Activated naive CD8-positive, alpha-beta T cell treated with anti-CD3 and anti-CD28 coated beads for 36 hours (primary cell): Measurements from ENCODE around the gene OLA1. TPM values are rescaled to one million over a fixed set of nuclear protein-coding genes. Genes with fewer than 3 reads are reported as not detected.

ENCODE experiments used
- DNase-seq: peaks from one replicate; pipeline ENCODE4 v3.0.0; 2021
- H3K27ac Mint-ChIP-seq: one replicate; pipeline ENCODE4 v1.8.0; 2022; ENCODE audit warnings: mild to moderate bottlenecking, moderate library complexity, mixed read lengths
- H3K27me3 Mint-ChIP-seq: one replicate; pipeline ENCODE4 v1.8.0; 2022; ENCODE audit warnings: mild to moderate bottlenecking, mixed read lengths
- H3K36me3 Mint-ChIP-seq: one replicate; pipeline ENCODE4 v1.8.0; 2021; ENCODE audit warnings: mild to moderate bottlenecking, mixed read lengths
- H3K4me1 Mint-ChIP-seq: one replicate; pipeline ENCODE4 v1.8.0; 2021; ENCODE audit warnings: mixed read lengths
- H3K4me3 Mint-ChIP-seq: one replicate; pipeline ENCODE4 v1.8.0; 2022; ENCODE audit warnings: mild to moderate bottlenecking, moderate library complexity, mixed read lengths
- H3K9me3 Mint-ChIP-seq: one replicate; pipeline ENCODE4 v1.8.0; 2022; ENCODE audit warnings: mixed read lengths
- total RNA-seq, 2 experiments: library from RNA; stranded (reverse); gene quantifications; one replicate each; pipeline ENCODE4 v1.2.3, GENCODE V29; 2021

The OLA1 gene
- total RNA-seq, 2 experiments from 2014 or later: 161 to 166 TPM

- no peak overlapping the region for H3K4me3 Mint-ChIP-seq
- no peak overlapping the region for H3K27ac Mint-ChIP-seq
- H3K9me3 Mint-ChIP-seq: no peaks in the 10 kb centered on the region
- H3K4me1 Mint-ChIP-seq: no peaks in the 10 kb centered on the region
- no peak for DNase-seq
- H3K27me3 Mint-ChIP-seq: no peaks in the 10 kb centered on the region
- peaks cover 11% of the 10 kb centered on the region for H3K36me3 Mint-ChIP-seq
Observed at GRCh38 chr2:174086708-174087107, 161.6 kb downstream of the OLA1 start.

GRCh38 chr2:174085781-174086180 lies 162.6 kb downstream of the OLA1 start:
- Mint-ChIP-seq H3K9me3 (no peaks in the 10 kb centered on the region), H3K4me1 (no peaks in the 10 kb centered on the region), H3K27me3 (no peaks in the 10 kb centered on the region), H3K27ac (no peak overlapping the region), H3K36me3 (peaks cover 11% of the 10 kb centered on the region), H3K4me3 (no peak overlapping the region)
- no peak for DNase-seq

GRCh38 chr2:174083843-174084458 lies 164.4 kb downstream of the OLA1 start:
- Mint-ChIP-seq H3K36me3 (peaks cover 4% of the 10 kb centered on the region), H3K4me3 (no peak overlapping the region), H3K4me1 (no peaks in the 10 kb centered on the region), H3K27ac (no peak overlapping the region), H3K9me3 (no peaks in the 10 kb centered on the region), H3K27me3 (no peaks in the 10 kb centered on the region)
- DNase-seq: no peak

- no peak for DNase-seq
- no peaks in the 10 kb centered on the region for H3K4me1 Mint-ChIP-seq
- no peak overlapping the region for H3K27ac Mint-ChIP-seq
- no peaks in the 10 kb centered on the region for H3K27me3 Mint-ChIP-seq
- H3K36me3 Mint-ChIP-seq: no peaks in the 10 kb centered on the region
- no peaks in the 10 kb centered on the region for H3K9me3 Mint-ChIP-seq
- no peak overlapping the region for H3K4me3 Mint-ChIP-seq
Observed at GRCh38 chr2:174080672-174081121, 167.6 kb downstream of the OLA1 start.

GRCh38 chr2:174078275-174078674 lies 170.1 kb downstream of the OLA1 start:
- no peaks in the 10 kb centered on the region for H3K9me3 Mint-ChIP-seq
- H3K4me1 Mint-ChIP-seq: no peaks in the 10 kb centered on the region
- no peaks in the 10 kb centered on the region for H3K27me3 Mint-ChIP-seq
- H3K4me3 Mint-ChIP-seq: no peak overlapping the region
- no peak for DNase-seq
- H3K27ac Mint-ChIP-seq: no peak overlapping the region
- H3K36me3 Mint-ChIP-seq: peaks cover 10% of the 10 kb centered on the region

- Mint-ChIP-seq H3K36me3 (peaks cover 12% of the 10 kb centered on the region), H3K9me3 (no peaks in the 10 kb centered on the region)
Observed at GRCh38 chr2:174076975-174077374, 171.4 kb downstream of the OLA1 start.

GRCh38 chr2:174076040-174076439 lies 172.3 kb downstream of the OLA1 start:
- Mint-ChIP-seq H3K36me3 (peaks cover 12% of the 10 kb centered on the region), H3K9me3 (no peaks in the 10 kb centered on the region), H3K4me1 (no peaks in the 10 kb centered on the region), H3K27ac (no peak overlapping the region), H3K4me3 (no peak overlapping the region), H3K27me3 (no peaks in the 10 kb centered on the region)
- DNase-seq: no peak

More at GRCh38 chr2:174076975-174077374, 171.4 kb downstream of the OLA1 start:
- no peaks in the 10 kb centered on the region for H3K4me1 Mint-ChIP-seq
- DNase-seq: no peak
- H3K27ac Mint-ChIP-seq: no peak overlapping the region
- no peak overlapping the region for H3K4me3 Mint-ChIP-seq
- no peaks in the 10 kb centered on the region for H3K27me3 Mint-ChIP-seq

- DNase-seq: no peak
- no peaks in the 10 kb centered on the region for H3K27me3 Mint-ChIP-seq
- H3K9me3 Mint-ChIP-seq: no peaks in the 10 kb centered on the region
- peaks cover 12% of the 10 kb centered on the region for H3K36me3 Mint-ChIP-seq
- no peak overlapping the region for H3K4me3 Mint-ChIP-seq
- no peaks in the 10 kb centered on the region for H3K4me1 Mint-ChIP-seq
- H3K27ac Mint-ChIP-seq: no peak overlapping the region
Observed at GRCh38 chr2:174074831-174075230, 173.5 kb downstream of the OLA1 start.

GRCh38 chr2:174072857-174073256 lies 175.5 kb downstream of the OLA1 start:
- peaks cover 12% of the 10 kb centered on the region for H3K36me3 Mint-ChIP-seq
- no peak overlapping the region for H3K27ac Mint-ChIP-seq
- H3K4me1 Mint-ChIP-seq: no peaks in the 10 kb centered on the region
- DNase-seq: no peak
- H3K27me3 Mint-ChIP-seq: no peaks in the 10 kb centered on the region
- H3K9me3 Mint-ChIP-seq: no peaks in the 10 kb centered on the region
- no peak overlapping the region for H3K4me3 Mint-ChIP-seq

- no peak for DNase-seq
- Mint-ChIP-seq H3K4me1 (no peaks in the 10 kb centered on the region), H3K27ac (no peak overlapping the region), H3K36me3 (peaks cover 12% of the 10 kb centered on the region), H3K27me3 (no peaks in the 10 kb centered on the region), H3K9me3 (no peaks in the 10 kb centered on the region), H3K4me3 (no peak overlapping the region)
Observed at GRCh38 chr2:174072069-174072468, 176.3 kb downstream of the OLA1 start.

GRCh38 chr2:174071321-174071720 lies 177.0 kb downstream of the OLA1 start:
- H3K36me3 Mint-ChIP-seq: peaks cover 12% of the 10 kb centered on the region

GRCh38 chr2:174070281-174070680 lies 178.1 kb downstream of the OLA1 start:
- Mint-ChIP-seq H3K4me3 (no peak overlapping the region), H3K9me3 (no peaks in the 10 kb centered on the region), H3K4me1 (no peaks in the 10 kb centered on the region), H3K27me3 (peaks cover 7% of the 10 kb centered on the region), H3K36me3 (peaks cover 12% of the 10 kb centered on the region), H3K27ac (no peak overlapping the region)
- DNase-seq: no peak

More at GRCh38 chr2:174071321-174071720, 177.0 kb downstream of the OLA1 start:
- DNase-seq: no peak
- Mint-ChIP-seq H3K27ac (no peak overlapping the region), H3K27me3 (peaks cover 4% of the 10 kb centered on the region), H3K9me3 (no peaks in the 10 kb centered on the region), H3K4me3 (no peak overlapping the region), H3K4me1 (no peaks in the 10 kb centered on the region)

- DNase-seq: no peak
- peaks cover 9% of the 10 kb centered on the region for H3K27me3 Mint-ChIP-seq
- H3K9me3 Mint-ChIP-seq: no peaks in the 10 kb centered on the region
- peaks cover under 1% of the 10 kb centered on the region for H3K36me3 Mint-ChIP-seq
- no peak overlapping the region for H3K4me3 Mint-ChIP-seq
- no peak overlapping the region for H3K27ac Mint-ChIP-seq
- no peaks in the 10 kb centered on the region for H3K4me1 Mint-ChIP-seq
Observed at GRCh38 chr2:174067815-174068214, 180.5 kb downstream of the OLA1 start.

GRCh38 chr2:174066871-174067270 lies 181.5 kb downstream of the OLA1 start:
- peaks cover 9% of the 10 kb centered on the region for H3K27me3 Mint-ChIP-seq
- H3K9me3 Mint-ChIP-seq: no peaks in the 10 kb centered on the region
- no peaks in the 10 kb centered on the region for H3K4me1 Mint-ChIP-seq
- H3K27ac Mint-ChIP-seq: no peak overlapping the region
- no peaks in the 10 kb centered on the region for H3K36me3 Mint-ChIP-seq
- no peak overlapping the region for H3K4me3 Mint-ChIP-seq
- no peak for DNase-seq

GRCh38 chr2:174063492-174064092 lies 184.7 kb downstream of the OLA1 start:
- peaks cover 9% of the 10 kb centered on the region for H3K9me3 Mint-ChIP-seq
- peaks cover 2% of the 10 kb centered on the region for H3K36me3 Mint-ChIP-seq
- no peaks in the 10 kb centered on the region for H3K4me1 Mint-ChIP-seq
- no peak overlapping the region for H3K27ac Mint-ChIP-seq
- no peak for DNase-seq
- H3K27me3 Mint-ChIP-seq: peaks cover 13% of the 10 kb centered on the region
- H3K4me3 Mint-ChIP-seq: no peak overlapping the region

- no peaks in the 10 kb centered on the region for H3K4me1 Mint-ChIP-seq
- no peak overlapping the region for H3K4me3 Mint-ChIP-seq
- peaks cover 12% of the 10 kb centered on the region for H3K9me3 Mint-ChIP-seq
- H3K27me3 Mint-ChIP-seq: peaks cover 13% of the 10 kb centered on the region
- H3K27ac Mint-ChIP-seq: no peak overlapping the region
- peaks cover 4% of the 10 kb centered on the region for H3K36me3 Mint-ChIP-seq
- no peak for DNase-seq
Observed at GRCh38 chr2:174062934-174063333, 185.4 kb downstream of the OLA1 start.
